ENCODE measurements around the gene CALCOCO2.

GRCh38 chr17:48819466-48819865, 11.4 kb upstream of the CALCOCO2 start:
- TF ChIP-seq, protein P1, sequence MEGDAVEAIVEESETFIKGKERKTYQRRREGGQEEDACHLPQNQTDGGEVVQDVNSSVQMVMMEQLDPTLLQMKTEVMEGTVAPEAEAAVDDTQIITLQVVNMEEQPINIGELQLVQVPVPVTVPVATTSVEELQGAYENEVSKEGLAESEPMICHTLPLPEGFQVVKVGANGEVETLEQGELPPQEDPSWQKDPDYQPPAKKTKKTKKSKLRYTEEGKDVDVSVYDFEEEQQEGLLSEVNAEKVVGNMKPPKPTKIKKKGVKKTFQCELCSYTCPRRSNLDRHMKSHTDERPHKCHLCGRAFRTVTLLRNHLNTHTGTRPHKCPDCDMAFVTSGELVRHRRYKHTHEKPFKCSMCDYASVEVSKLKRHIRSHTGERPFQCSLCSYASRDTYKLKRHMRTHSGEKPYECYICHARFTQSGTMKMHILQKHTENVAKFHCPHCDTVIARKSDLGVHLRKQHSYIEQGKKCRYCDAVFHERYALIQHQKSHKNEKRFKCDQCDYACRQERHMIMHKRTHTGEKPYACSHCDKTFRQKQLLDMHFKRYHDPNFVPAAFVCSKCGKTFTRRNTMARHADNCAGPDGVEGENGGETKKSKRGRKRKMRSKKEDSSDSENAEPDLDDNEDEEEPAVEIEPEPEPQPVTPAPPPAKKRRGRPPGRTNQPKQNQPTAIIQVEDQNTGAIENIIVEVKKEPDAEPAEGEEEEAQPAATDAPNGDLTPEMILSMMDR (IDR thresholded peaks at IDR 0.05; ENCODE audit: low read depth, low read length, missing input control), result no peak
- no peak for TF ChIP-seq SP1 (IDR thresholded peaks at IDR 0.05)
- no peak for TF ChIP-seq TAF1 (conservative IDR thresholded peaks at IDR 0.05)
- TF ChIP-seq, protein P2, sequence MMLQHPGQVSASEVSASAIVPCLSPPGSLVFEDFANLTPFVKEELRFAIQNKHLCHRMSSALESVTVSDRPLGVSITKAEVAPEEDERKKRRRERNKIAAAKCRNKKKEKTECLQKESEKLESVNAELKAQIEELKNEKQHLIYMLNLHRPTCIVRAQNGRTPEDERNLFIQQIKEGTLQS (IDR thresholded peaks at IDR 0.05), result no peak
- TF ChIP-seq RAD21 (IDR thresholded peaks at IDR 0.05), result no peak

All from liver (tissue), 3 donors.